SK-N-SH treated with all-trans-retinoic acid at 6 μM for 48 hours (cell line): ENCODE data around the gene EEIG1.

Experiments used
- ATAC-seq: fragments of 200-7000 bp; cut with Tn5 transposase; 3 replicates; pipeline ENCODE4 v1.9.1; 2020; ENCODE audit warnings: mild to moderate bottlenecking, moderate library complexity
- ARNTL ChIP-seq: fragments of 450-650 bp; formaldehyde crosslinking; IDR thresholded peaks from 2 replicates; pipeline ENCODE4 v1.5.0; 2020; ENCODE audit warnings: low read depth, mild to moderate bottlenecking, moderate library complexity, borderline replicate concordance
- BACH2 ChIP-seq: fragments of 250-450 bp; sonication (Bioruptor Pico); IDR thresholded peaks from 2 replicates; pipeline ENCODE4 v1.9.0; 2021; ENCODE audit warnings: mild to moderate bottlenecking, borderline replicate concordance
- CSDC2 ChIP-seq: fragments of 250-450 bp; sonication (Bioruptor Pico); IDR thresholded peaks from 2 replicates; pipeline ENCODE4 v1.5.0; 2020; ENCODE audit warnings: mild to moderate bottlenecking, moderate library complexity
- ESRRG ChIP-seq: fragments of 250-450 bp; sonication (Bioruptor Pico); IDR thresholded peaks from 2 replicates; pipeline ENCODE4 v1.6.1; 2021; ENCODE audit warnings: mild to moderate bottlenecking
- GLIS3 ChIP-seq: fragments of 250-450 bp; sonication (Bioruptor Pico); IDR thresholded peaks from 2 replicates; pipeline ENCODE4 v1.5.0; 2020; ENCODE audit warnings: mild to moderate bottlenecking, moderate library complexity
- ISL1 ChIP-seq: fragments of 250-450 bp; sonication (Bioruptor Pico); IDR thresholded peaks from 2 replicates; pipeline ENCODE4 v2.1.2; 2022; ENCODE audit warnings: mild to moderate bottlenecking, moderate library complexity
- OSR1 ChIP-seq: fragments of 250-450 bp; sonication (Bioruptor Pico); IDR thresholded peaks from 2 replicates; pipeline ENCODE4 v1.8.0; 2022; ENCODE audit warnings: moderate library complexity, mild to moderate bottlenecking, inconsistent platforms
- PPARA ChIP-seq: fragments of 250-450 bp; sonication (Bioruptor Pico); IDR thresholded peaks from 2 replicates; pipeline ENCODE4 v1.5.0; 2020; ENCODE audit warnings: mild to moderate bottlenecking, borderline replicate concordance
- RARB ChIP-seq: fragments of 250-450 bp; sonication (Bioruptor Pico); IDR thresholded peaks from 2 replicates; pipeline ENCODE4 v1.8.0; 2021; ENCODE audit warnings: mild to moderate bottlenecking, moderate library complexity
- SNAI2 ChIP-seq: fragments of 250-450 bp; sonication (Bioruptor Pico); IDR thresholded peaks from 2 replicates; pipeline ENCODE4 v1.5.0; 2020; ENCODE audit warnings: mild to moderate bottlenecking, moderate library complexity
- TCF4 ChIP-seq: fragments of 250-450 bp; sonication (Bioruptor Pico); IDR thresholded peaks from 2 replicates; pipeline ENCODE4 v1.8.0; 2021; ENCODE audit warnings: mild to moderate bottlenecking, moderate library complexity, borderline replicate concordance
- TOX ChIP-seq: fragments of 250-450 bp; sonication (Bioruptor Pico); IDR thresholded peaks from 2 replicates; pipeline ENCODE4 v1.8.0; 2021; ENCODE audit warnings: mild to moderate bottlenecking, moderate library complexity, borderline replicate concordance
- ZC3H10 ChIP-seq: fragments of 250-450 bp; sonication (Bioruptor Pico); IDR thresholded peaks from 2 replicates; pipeline ENCODE4 v1.5.1; 2021; ENCODE audit warnings: mild to moderate bottlenecking, moderate library complexity
- ZFP3 ChIP-seq: fragments of 250-450 bp; sonication (Bioruptor Pico); IDR thresholded peaks from 2 replicates; pipeline ENCODE4 v1.5.0; 2020; ENCODE audit warnings: mild to moderate bottlenecking, moderate library complexity
- ZFP30 ChIP-seq: fragments of 450-650 bp; formaldehyde crosslinking; IDR thresholded peaks from 2 replicates; pipeline ENCODE4 v1.5.0; 2022; ENCODE audit warnings: mild to moderate bottlenecking, moderate library complexity
- ZNF565 ChIP-seq: fragments of 450-650 bp; formaldehyde crosslinking; conservative IDR thresholded peaks from 2 replicates; pipeline ENCODE4 v1.5.0; 2020; ENCODE audit warnings: low read depth, mild to moderate bottlenecking, moderate library complexity
- ZNF70 ChIP-seq: fragments of 450-650 bp; formaldehyde crosslinking; IDR thresholded peaks from 2 replicates; pipeline ENCODE4 v1.5.0; 2020; ENCODE audit warnings: mild to moderate bottlenecking, moderate library complexity
- ZNF8 ChIP-seq: fragments of 450-650 bp; formaldehyde crosslinking; IDR thresholded peaks from 2 replicates; pipeline ENCODE4 v1.5.0; 2020; ENCODE audit warnings: mild to moderate bottlenecking, moderate library complexity
- TF ChIP-seq, protein P1 (sequence below): fragments of 250-450 bp; sonication (Bioruptor Pico); IDR thresholded peaks from 2 replicates; pipeline ENCODE4 v1.8.0; 2020; ENCODE audit warnings: mild to moderate bottlenecking, moderate library complexity, borderline replicate concordance
- TF ChIP-seq, protein P2 (sequence below): fragments of 250-450 bp; sonication (Bioruptor Pico); IDR thresholded peaks from 2 replicates; pipeline ENCODE4 v1.5.1; 2020; ENCODE audit warnings: low read depth, mild to moderate bottlenecking, moderate library complexity
- TF ChIP-seq, protein P3 (sequence below): fragments of 250-450 bp; sonication (Bioruptor Pico); IDR thresholded peaks from 2 replicates; pipeline ENCODE4 v1.5.0; 2020; ENCODE audit warnings: mild to moderate bottlenecking, moderate library complexity
- TF ChIP-seq, protein P4 (sequence below): fragments of 250-450 bp; sonication (Bioruptor Pico); IDR thresholded peaks from 2 replicates; pipeline ENCODE4 v1.5.1; 2021; ENCODE audit warnings: mild to moderate bottlenecking, moderate library complexity
- TF ChIP-seq, protein P5 (sequence below): fragments of 250-450 bp; sonication (Bioruptor Pico); IDR thresholded peaks from 2 replicates; pipeline ENCODE4 v1.8.0; 2021; ENCODE audit warnings: low read depth, mild to moderate bottlenecking, moderate library complexity, borderline replicate concordance

The EEIG1 gene

DNA sequence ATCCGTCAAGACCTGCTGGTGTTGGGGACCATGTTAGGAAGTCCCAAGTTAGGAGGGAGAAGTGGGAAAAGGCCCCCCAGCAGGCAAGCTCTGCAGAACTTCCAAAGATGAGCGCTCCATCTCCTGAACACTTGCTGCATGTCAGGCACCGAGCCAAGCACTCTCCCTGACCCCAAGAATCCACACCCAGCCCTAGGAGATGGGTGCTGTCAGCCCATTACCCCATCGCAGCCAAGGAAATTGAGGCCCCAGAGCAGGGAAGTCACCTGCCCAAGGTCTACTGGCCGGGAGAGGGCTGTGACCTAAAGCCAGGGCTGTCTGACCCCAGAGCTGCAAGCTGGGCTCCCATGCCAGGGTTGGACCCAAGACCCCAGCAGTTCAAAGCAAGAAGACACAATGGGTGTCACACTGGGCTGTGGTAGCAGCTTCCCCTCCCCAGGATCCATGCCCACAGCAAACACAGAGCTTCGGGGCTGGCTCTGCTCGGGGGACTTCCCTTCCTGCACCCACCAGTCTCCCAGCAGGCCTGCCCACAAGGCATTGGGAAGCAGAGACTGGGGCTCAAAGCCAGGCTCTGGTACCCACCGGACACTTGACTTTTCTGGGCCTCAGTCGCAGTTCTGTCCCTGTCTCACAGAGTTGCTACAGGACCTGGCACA, 13.5 kb downstream of the EEIG1 start:
- ATAC-seq: no peak
- TF ChIP-seq BACH2 (CRISPR knock-in tag) (no peak), SNAI2 (CRISPR knock-in tag) (no peak), ZC3H10 (CRISPR knock-in tag) (no peak), RARB (CRISPR knock-in tag) (no peak), CSDC2 (CRISPR knock-in tag) (no peak), ZFP30 (CRISPR knock-in tag) (no peak), ISL1 (CRISPR knock-in tag) (no peak), ESRRG (CRISPR knock-in tag) (no peak), PPARA (CRISPR knock-in tag) (no peak), ARNTL (CRISPR knock-in tag) (no peak), TCF4 (CRISPR knock-in tag) (no peak), TOX (no peak), ZNF70 (CRISPR knock-in tag) (no peak), OSR1 (no peak), ZNF565 (CRISPR knock-in tag) (no peak), ZFP3 (CRISPR knock-in tag) (no peak)
- TF ChIP-seq, protein P1, sequence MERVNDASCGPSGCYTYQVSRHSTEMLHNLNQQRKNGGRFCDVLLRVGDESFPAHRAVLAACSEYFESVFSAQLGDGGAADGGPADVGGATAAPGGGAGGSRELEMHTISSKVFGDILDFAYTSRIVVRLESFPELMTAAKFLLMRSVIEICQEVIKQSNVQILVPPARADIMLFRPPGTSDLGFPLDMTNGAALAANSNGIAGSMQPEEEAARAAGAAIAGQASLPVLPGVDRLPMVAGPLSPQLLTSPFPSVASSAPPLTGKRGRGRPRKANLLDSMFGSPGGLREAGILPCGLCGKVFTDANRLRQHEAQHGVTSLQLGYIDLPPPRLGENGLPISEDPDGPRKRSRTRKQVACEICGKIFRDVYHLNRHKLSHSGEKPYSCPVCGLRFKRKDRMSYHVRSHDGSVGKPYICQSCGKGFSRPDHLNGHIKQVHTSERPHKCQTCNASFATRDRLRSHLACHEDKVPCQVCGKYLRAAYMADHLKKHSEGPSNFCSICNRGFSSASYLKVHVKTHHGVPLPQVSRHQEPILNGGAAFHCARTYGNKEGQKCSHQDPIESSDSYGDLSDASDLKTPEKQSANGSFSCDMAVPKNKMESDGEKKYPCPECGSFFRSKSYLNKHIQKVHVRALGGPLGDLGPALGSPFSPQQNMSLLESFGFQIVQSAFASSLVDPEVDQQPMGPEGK: no peak
- TF ChIP-seq, protein P2, sequence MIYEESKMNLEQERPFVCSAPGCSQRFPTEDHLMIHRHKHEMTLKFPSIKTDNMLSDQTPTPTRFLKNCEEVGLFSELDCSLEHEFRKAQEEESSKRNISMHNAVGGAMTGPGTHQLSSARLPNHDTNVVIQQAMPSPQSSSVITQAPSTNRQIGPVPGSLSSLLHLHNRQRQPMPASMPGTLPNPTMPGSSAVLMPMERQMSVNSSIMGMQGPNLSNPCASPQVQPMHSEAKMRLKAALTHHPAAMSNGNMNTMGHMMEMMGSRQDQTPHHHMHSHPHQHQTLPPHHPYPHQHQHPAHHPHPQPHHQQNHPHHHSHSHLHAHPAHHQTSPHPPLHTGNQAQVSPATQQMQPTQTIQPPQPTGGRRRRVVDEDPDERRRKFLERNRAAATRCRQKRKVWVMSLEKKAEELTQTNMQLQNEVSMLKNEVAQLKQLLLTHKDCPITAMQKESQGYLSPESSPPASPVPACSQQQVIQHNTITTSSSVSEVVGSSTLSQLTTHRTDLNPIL (CRISPR knock-in tag): no peak
- TF ChIP-seq, protein P3, sequence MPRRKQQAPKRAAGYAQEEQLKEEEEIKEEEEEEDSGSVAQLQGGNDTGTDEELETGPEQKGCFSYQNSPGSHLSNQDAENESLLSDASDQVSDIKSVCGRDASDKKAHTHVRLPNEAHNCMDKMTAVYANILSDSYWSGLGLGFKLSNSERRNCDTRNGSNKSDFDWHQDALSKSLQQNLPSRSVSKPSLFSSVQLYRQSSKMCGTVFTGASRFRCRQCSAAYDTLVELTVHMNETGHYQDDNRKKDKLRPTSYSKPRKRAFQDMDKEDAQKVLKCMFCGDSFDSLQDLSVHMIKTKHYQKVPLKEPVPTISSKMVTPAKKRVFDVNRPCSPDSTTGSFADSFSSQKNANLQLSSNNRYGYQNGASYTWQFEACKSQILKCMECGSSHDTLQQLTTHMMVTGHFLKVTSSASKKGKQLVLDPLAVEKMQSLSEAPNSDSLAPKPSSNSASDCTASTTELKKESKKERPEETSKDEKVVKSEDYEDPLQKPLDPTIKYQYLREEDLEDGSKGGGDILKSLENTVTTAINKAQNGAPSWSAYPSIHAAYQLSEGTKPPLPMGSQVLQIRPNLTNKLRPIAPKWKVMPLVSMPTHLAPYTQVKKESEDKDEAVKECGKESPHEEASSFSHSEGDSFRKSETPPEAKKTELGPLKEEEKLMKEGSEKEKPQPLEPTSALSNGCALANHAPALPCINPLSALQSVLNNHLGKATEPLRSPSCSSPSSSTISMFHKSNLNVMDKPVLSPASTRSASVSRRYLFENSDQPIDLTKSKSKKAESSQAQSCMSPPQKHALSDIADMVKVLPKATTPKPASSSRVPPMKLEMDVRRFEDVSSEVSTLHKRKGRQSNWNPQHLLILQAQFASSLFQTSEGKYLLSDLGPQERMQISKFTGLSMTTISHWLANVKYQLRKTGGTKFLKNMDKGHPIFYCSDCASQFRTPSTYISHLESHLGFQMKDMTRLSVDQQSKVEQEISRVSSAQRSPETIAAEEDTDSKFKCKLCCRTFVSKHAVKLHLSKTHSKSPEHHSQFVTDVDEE (CRISPR knock-in tag): no peak
- TF ChIP-seq, protein P4, sequence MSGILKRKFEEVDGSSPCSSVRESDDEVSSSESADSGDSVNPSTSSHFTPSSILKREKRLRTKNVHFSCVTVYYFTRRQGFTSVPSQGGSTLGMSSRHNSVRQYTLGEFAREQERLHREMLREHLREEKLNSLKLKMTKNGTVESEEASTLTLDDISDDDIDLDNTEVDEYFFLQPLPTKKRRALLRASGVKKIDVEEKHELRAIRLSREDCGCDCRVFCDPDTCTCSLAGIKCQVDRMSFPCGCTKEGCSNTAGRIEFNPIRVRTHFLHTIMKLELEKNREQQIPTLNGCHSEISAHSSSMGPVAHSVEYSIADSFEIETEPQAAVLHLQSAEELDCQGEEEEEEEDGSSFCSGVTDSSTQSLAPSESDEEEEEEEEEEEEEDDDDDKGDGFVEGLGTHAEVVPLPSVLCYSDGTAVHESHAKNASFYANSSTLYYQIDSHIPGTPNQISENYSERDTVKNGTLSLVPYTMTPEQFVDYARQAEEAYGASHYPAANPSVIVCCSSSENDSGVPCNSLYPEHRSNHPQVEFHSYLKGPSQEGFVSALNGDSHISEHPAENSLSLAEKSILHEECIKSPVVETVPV (CRISPR knock-in tag): no peak

DNA sequence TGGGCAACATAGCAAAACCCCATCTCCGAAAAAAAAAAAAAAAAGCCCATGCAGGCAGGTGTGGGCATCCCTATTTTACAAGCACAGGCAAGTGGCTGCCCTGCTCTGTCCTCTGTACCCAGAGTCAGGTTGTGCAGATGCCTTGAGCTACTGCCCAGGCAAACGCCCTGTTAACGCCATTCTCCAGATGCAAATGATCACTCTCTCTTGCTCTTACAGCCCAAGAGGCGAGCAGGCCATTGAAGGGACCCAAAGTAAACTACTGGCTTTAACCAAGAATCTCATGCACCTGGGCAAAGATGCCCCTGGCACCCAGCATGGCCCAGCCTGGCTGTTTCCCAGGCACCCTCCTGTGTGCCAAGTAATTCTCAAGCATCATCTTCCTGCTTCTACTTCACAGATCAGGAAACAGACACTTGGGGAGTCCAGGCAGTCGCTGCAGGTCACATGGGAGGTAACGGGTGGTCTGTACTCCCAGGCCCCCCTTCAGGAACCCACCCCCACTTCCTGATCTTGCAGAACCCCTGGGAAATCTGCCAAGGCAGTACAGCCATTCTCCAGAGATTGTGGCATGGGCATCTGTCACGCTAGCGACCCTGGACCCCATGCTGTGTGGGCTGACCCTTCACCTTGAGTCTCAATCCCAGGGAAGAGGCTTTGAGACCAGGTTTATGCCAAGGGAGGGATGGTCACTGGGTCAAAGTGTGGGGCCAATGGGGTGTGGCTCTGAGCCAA, 14.2 kb downstream of the EEIG1 start:
- no peak for ATAC-seq
- TF ChIP-seq ARNTL (CRISPR knock-in tag): no peak
- no peak for TF ChIP-seq BACH2 (CRISPR knock-in tag)
- TF ChIP-seq ZNF8 (CRISPR knock-in tag): no peak
- no peak for TF ChIP-seq TOX
- TF ChIP-seq OSR1: no peak
- TF ChIP-seq GLIS3 (CRISPR knock-in tag): no peak
- TF ChIP-seq ZNF70 (CRISPR knock-in tag): no peak
- TF ChIP-seq RARB (CRISPR knock-in tag): no peak
- TF ChIP-seq ZNF565 (CRISPR knock-in tag): no peak

DNA sequence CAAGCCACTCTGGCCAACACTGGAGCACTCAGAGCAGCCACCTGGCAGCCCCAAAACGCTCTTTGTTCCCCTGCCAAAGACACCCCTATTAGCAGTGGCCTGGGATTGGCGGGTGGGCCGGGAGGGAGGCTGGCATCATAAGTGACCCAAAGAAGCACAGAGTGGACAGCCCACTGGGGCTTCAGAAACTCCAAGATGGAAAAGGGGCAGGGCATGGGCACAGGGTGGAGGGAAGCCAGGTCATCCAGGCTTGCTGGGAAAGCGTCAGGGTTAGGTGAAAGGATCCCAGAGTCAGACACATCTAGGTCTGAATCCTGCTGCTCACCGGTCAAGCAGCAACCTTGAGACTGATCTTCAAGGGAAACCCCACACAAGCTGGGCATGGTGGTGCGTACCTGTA, 14.8 kb downstream of the EEIG1 start:
- peak; percentile 11 for ATAC-seq
- TF ChIP-seq ZNF565 (CRISPR knock-in tag) (no peak), OSR1 (no peak), ZNF70 (CRISPR knock-in tag) (no peak), ESRRG (CRISPR knock-in tag) (no peak), RARB (CRISPR knock-in tag) (no peak), ZFP30 (CRISPR knock-in tag) (no peak), GLIS3 (CRISPR knock-in tag) (no peak), ZNF8 (CRISPR knock-in tag) (no peak), PPARA (CRISPR knock-in tag) (no peak), TCF4 (CRISPR knock-in tag) (no peak), BACH2 (CRISPR knock-in tag) (no peak), ZFP3 (CRISPR knock-in tag) (no peak), ARNTL (CRISPR knock-in tag) (no peak), CSDC2 (CRISPR knock-in tag) (no peak)
- TF ChIP-seq, protein P5, sequence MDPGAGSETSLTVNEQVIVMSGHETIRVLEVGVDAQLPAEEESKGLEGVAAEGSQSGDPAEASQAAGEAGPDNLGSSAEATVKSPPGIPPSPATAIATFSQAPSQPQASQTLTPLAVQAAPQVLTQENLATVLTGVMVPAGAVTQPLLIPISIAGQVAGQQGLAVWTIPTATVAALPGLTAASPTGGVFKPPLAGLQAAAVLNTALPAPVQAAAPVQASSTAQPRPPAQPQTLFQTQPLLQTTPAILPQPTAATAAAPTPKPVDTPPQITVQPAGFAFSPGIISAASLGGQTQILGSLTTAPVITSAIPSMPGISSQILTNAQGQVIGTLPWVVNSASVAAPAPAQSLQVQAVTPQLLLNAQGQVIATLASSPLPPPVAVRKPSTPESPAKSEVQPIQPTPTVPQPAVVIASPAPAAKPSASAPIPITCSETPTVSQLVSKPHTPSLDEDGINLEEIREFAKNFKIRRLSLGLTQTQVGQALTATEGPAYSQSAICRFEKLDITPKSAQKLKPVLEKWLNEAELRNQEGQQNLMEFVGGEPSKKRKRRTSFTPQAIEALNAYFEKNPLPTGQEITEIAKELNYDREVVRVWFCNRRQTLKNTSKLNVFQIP (CRISPR knock-in tag): no peak
- TF ChIP-seq, protein P1: no peak
